Measurements from ENCODE around the gene CMC1. TPM values are rescaled to one million over a fixed set of nuclear protein-coding genes. Genes with fewer than 3 reads are reported as not detected.

The CMC1 gene
- total RNA-seq, 1 donor from 2014 or later: 29.5 TPM

- H3K27me3 Mint-ChIP-seq (ENCODE audit: insufficient read depth): no peaks in the 10 kb centered on the region
- H3K27ac Mint-ChIP-seq: no peak overlapping the region
- no peaks in the 10 kb centered on the region for H3K9me3 Mint-ChIP-seq
These were observed 50.2 kb downstream of the CMC1 start for GRCh38 chr3:28291577-28291976.

GRCh38 chr3:28292622-28293021, 51.2 kb downstream of the CMC1 start:
- H3K9me3 Mint-ChIP-seq: no peaks in the 10 kb centered on the region
- no peak overlapping the region for H3K27ac Mint-ChIP-seq
- H3K4me1 Mint-ChIP-seq (ENCODE audit: low read depth): peaks cover 29% of the 10 kb centered on the region
- intact Hi-C loops (cut with micrococcal nuclease): no loop called here
- H3K27me3 Mint-ChIP-seq (ENCODE audit: insufficient read depth): no peaks in the 10 kb centered on the region
- DNase-seq (ENCODE audit: low spot score): no peak
- H3K4me3 Mint-ChIP-seq: no peak overlapping the region
- H3K36me3 Mint-ChIP-seq (ENCODE audit: low read depth): peaks cover 15% of the 10 kb centered on the region

More at GRCh38 chr3:28291577-28291976, 50.2 kb downstream of the CMC1 start:
- Mint-ChIP-seq H3K36me3 (ENCODE audit: low read depth) (peaks cover 12% of the 10 kb centered on the region), H3K4me1 (ENCODE audit: low read depth) (peaks cover 36% of the 10 kb centered on the region), H3K4me3 (no peak overlapping the region)
- intact Hi-C loops (cut with micrococcal nuclease): no loop called here
- DNase-seq (ENCODE audit: low spot score): no peak

GRCh38 chr3:28294667-28295413, 53.4 kb downstream of the CMC1 start:
- Mint-ChIP-seq H3K27ac (no peak overlapping the region), H3K4me1 (ENCODE audit: low read depth) (peaks cover 29% of the 10 kb centered on the region), H3K4me3 (no peak overlapping the region), H3K27me3 (ENCODE audit: insufficient read depth) (no peaks in the 10 kb centered on the region), H3K9me3 (no peaks in the 10 kb centered on the region), H3K36me3 (ENCODE audit: low read depth) (peaks cover 15% of the 10 kb centered on the region)
- DNase-seq (ENCODE audit: low spot score): no peak
- intact Hi-C loops (cut with micrococcal nuclease): no loop called here

GRCh38 chr3:28295898-28296490, 54.6 kb downstream of the CMC1 start:
- peaks cover 11% of the 10 kb centered on the region for H3K36me3 Mint-ChIP-seq (ENCODE audit: low read depth)
- peaks cover 26% of the 10 kb centered on the region for H3K4me1 Mint-ChIP-seq (ENCODE audit: low read depth)
- no peak for DNase-seq (ENCODE audit: low spot score)
- no peaks in the 10 kb centered on the region for H3K27me3 Mint-ChIP-seq (ENCODE audit: insufficient read depth)
- no peak overlapping the region for H3K4me3 Mint-ChIP-seq
- no peaks in the 10 kb centered on the region for H3K9me3 Mint-ChIP-seq
- H3K27ac Mint-ChIP-seq: no peak overlapping the region
- intact Hi-C loops (cut with micrococcal nuclease): no loop called here

GRCh38 chr3:28299705-28300104, 58.3 kb downstream of the CMC1 start:
- Mint-ChIP-seq H3K4me3 (no peak overlapping the region), H3K27ac (no peak overlapping the region), H3K9me3 (no peaks in the 10 kb centered on the region), H3K27me3 (ENCODE audit: insufficient read depth) (no peaks in the 10 kb centered on the region), H3K4me1 (ENCODE audit: low read depth) (peaks cover 13% of the 10 kb centered on the region), H3K36me3 (ENCODE audit: low read depth) (peaks cover 4% of the 10 kb centered on the region)
- DNase-seq (ENCODE audit: low spot score): no peak
- intact Hi-C loops (cut with micrococcal nuclease): no loop called here

- DNase-seq (ENCODE audit: low spot score): no peak
- Mint-ChIP-seq H3K27ac (no peak overlapping the region), H3K36me3 (ENCODE audit: low read depth) (peaks cover 4% of the 10 kb centered on the region), H3K9me3 (no peaks in the 10 kb centered on the region), H3K4me3 (no peak overlapping the region), H3K4me1 (ENCODE audit: low read depth) (peaks cover 7% of the 10 kb centered on the region), H3K27me3 (ENCODE audit: insufficient read depth) (no peaks in the 10 kb centered on the region)
- intact Hi-C loops (cut with micrococcal nuclease): no loop called here
These were observed 59.0 kb downstream of the CMC1 start for GRCh38 chr3:28300345-28300962.

- no peaks in the 10 kb centered on the region for H3K27me3 Mint-ChIP-seq (ENCODE audit: insufficient read depth)
- no peaks in the 10 kb centered on the region for H3K4me1 Mint-ChIP-seq (ENCODE audit: low read depth)
- no peak overlapping the region for H3K4me3 Mint-ChIP-seq
- no peaks in the 10 kb centered on the region for H3K9me3 Mint-ChIP-seq
- no peak for DNase-seq (ENCODE audit: low spot score)
- H3K27ac Mint-ChIP-seq: no peak overlapping the region
- H3K36me3 Mint-ChIP-seq (ENCODE audit: low read depth): peaks cover 5% of the 10 kb centered on the region
- intact Hi-C loops (cut with micrococcal nuclease): no loop called here
These were observed 60.3 kb downstream of the CMC1 start for GRCh38 chr3:28301688-28302087.

- H3K36me3 Mint-ChIP-seq (ENCODE audit: low read depth): peaks cover 2% of the 10 kb centered on the region
- DNase-seq (ENCODE audit: low spot score): no peak
- H3K9me3 Mint-ChIP-seq: no peaks in the 10 kb centered on the region
- intact Hi-C loops (cut with micrococcal nuclease): no loop called here
- H3K4me1 Mint-ChIP-seq (ENCODE audit: low read depth): no peaks in the 10 kb centered on the region
- no peaks in the 10 kb centered on the region for H3K27me3 Mint-ChIP-seq (ENCODE audit: insufficient read depth)
- no peak overlapping the region for H3K4me3 Mint-ChIP-seq
- H3K27ac Mint-ChIP-seq: no peak overlapping the region
These were observed 66.8 kb downstream of the CMC1 start for GRCh38 chr3:28308196-28308595.

- H3K36me3 Mint-ChIP-seq (ENCODE audit: low read depth): peaks cover 11% of the 10 kb centered on the region
- H3K4me3 Mint-ChIP-seq: no peak overlapping the region
- H3K9me3 Mint-ChIP-seq: no peaks in the 10 kb centered on the region
- peaks cover 13% of the 10 kb centered on the region for H3K4me1 Mint-ChIP-seq (ENCODE audit: low read depth)
- no peaks in the 10 kb centered on the region for H3K27me3 Mint-ChIP-seq (ENCODE audit: insufficient read depth)
- no peak for DNase-seq (ENCODE audit: low spot score)
- intact Hi-C loops (cut with micrococcal nuclease): no loop called here
- H3K27ac Mint-ChIP-seq: no peak overlapping the region
These were observed 74.3 kb downstream of the CMC1 start for GRCh38 chr3:28315711-28316110.

- intact Hi-C loops (cut with micrococcal nuclease): no loop called here
- H3K27me3 Mint-ChIP-seq (ENCODE audit: insufficient read depth): no peaks in the 10 kb centered on the region
- no peaks in the 10 kb centered on the region for H3K9me3 Mint-ChIP-seq
- H3K4me3 Mint-ChIP-seq: no peak overlapping the region
- no peak for DNase-seq (ENCODE audit: low spot score)
- peaks cover 15% of the 10 kb centered on the region for H3K36me3 Mint-ChIP-seq (ENCODE audit: low read depth)
- no peak overlapping the region for H3K27ac Mint-ChIP-seq
- H3K4me1 Mint-ChIP-seq (ENCODE audit: low read depth): peaks cover 18% of the 10 kb centered on the region
These were observed 74.8 kb downstream of the CMC1 start for GRCh38 chr3:28316226-28316625.

- intact Hi-C loops (cut with micrococcal nuclease): loop anchor here (1.0 kb wide), 1 partner anchor 9 kb away; no protein-coding TSS in a partner anchor
- Mint-ChIP-seq H3K36me3 (ENCODE audit: low read depth) (peaks cover 21% of the 10 kb centered on the region), H3K27me3 (ENCODE audit: insufficient read depth) (no peaks in the 10 kb centered on the region), H3K27ac (no peak overlapping the region), H3K4me1 (ENCODE audit: low read depth) (peaks cover 28% of the 10 kb centered on the region), H3K4me3 (no peak overlapping the region), H3K9me3 (no peaks in the 10 kb centered on the region)
- peak; percentile 31 for DNase-seq (ENCODE audit: low spot score)
These were observed 76.1 kb downstream of the CMC1 start for GRCh38 chr3:28317438-28318022.

GRCh38 chr3:28320981-28321380, 79.6 kb downstream of the CMC1 start:
- no peaks in the 10 kb centered on the region for H3K9me3 Mint-ChIP-seq
- H3K36me3 Mint-ChIP-seq (ENCODE audit: low read depth): peaks cover 36% of the 10 kb centered on the region
- H3K4me3 Mint-ChIP-seq: no peak overlapping the region
- intact Hi-C loops (cut with micrococcal nuclease): loop anchor here (5.0 kb wide), 1 partner anchor 149 kb away; no protein-coding TSS in a partner anchor
- H3K27me3 Mint-ChIP-seq (ENCODE audit: insufficient read depth): no peaks in the 10 kb centered on the region
- DNase-seq (ENCODE audit: low spot score): no peak
- H3K27ac Mint-ChIP-seq: peak overlapping the region; percentile 1
- H3K4me1 Mint-ChIP-seq (ENCODE audit: low read depth): peaks cover 45% of the 10 kb centered on the region

- no peak for DNase-seq (ENCODE audit: low spot score)
- Mint-ChIP-seq H3K9me3 (no peaks in the 10 kb centered on the region), H3K36me3 (ENCODE audit: low read depth) (peaks cover 36% of the 10 kb centered on the region), H3K4me3 (no peak overlapping the region), H3K27ac (no peak overlapping the region), H3K4me1 (ENCODE audit: low read depth) (peaks cover 58% of the 10 kb centered on the region), H3K27me3 (ENCODE audit: insufficient read depth) (no peaks in the 10 kb centered on the region)
- intact Hi-C loops (cut with micrococcal nuclease): loop anchor here (5.0 kb wide), 1 partner anchor 150 kb away; no protein-coding TSS in a partner anchor
These were observed 81.0 kb downstream of the CMC1 start for GRCh38 chr3:28322464-28322863.
